Neural cell (in vitro differentiated cells): Measurements from ENCODE around the gene NRIP3.

Experiments
- EZH2 ChIP-seq: fragments of 200-600, 300-800 bp; shearing (Covaris generic), sonication (generic); IDR thresholded peaks from 2 replicates; pipeline ENCODE4 v1.6.1; 2014; ENCODE audit warnings: antibody characterized with exemption, low read length, borderline replicate concordance, mild to moderate bottlenecking; ENCODE audit not compliant: insufficient read depth, poor library complexity, severe bottlenecking
- MXI1 ChIP-seq: fragments of 450-650 bp; conservative IDR thresholded peaks from 2 replicates; pipeline ENCODE4 v1.6.1; 2014; ENCODE audit warnings: antibody characterized with exemption, mild to moderate bottlenecking; ENCODE audit not compliant: poor library complexity, severe bottlenecking
- POLR2AphosphoS5 ChIP-seq: IDR thresholded peaks from 2 replicates; pipeline ENCODE4 v1.6.1; 2012
- RAD21 ChIP-seq: fragments of 450-650 bp; conservative IDR thresholded peaks from 2 replicates; pipeline ENCODE4 v1.6.1; 2014; ENCODE audit warnings: antibody characterized with exemption, mild to moderate bottlenecking, moderate library complexity
- SMC3 ChIP-seq: fragments of 450-650 bp; conservative IDR thresholded peaks from 2 replicates; pipeline ENCODE4 v1.6.1; 2014; ENCODE audit warnings: antibody characterized with exemption, mild to moderate bottlenecking, moderate library complexity; ENCODE audit not compliant: poor library complexity
- TAF1 ChIP-seq: IDR thresholded peaks from 2 replicates; pipeline ENCODE4 v1.6.1; 2012; ENCODE audit warnings: low read depth
- TF ChIP-seq, protein P1 (sequence below): fragments of 450-650 bp; IDR thresholded peaks from 2 replicates; pipeline ENCODE4 v1.5.1; 2014; ENCODE audit warnings: antibody characterized with exemption, mild to moderate bottlenecking, moderate library complexity; ENCODE audit not compliant: poor library complexity, severe bottlenecking

DNA sequence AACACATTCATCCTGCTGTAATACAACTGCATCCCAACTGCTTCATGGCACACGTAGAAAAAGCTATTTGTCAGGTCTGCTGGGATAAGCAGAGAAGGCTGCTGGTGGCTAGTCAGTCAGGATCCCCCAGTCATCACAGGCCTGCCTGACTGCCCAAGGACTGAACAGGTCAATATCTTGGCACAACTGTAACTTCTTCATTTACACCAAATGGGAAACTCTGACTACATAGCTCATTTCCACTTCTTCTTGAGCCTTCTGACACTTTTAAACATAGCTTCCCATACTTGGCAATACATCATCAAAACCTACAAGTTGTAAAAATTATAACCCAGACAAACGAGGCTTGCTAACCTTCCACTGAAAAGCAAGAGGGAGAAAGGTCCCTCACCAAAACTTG, 42.4 kb downstream of the NRIP3 start:
- no peak for TF ChIP-seq MXI1
- no peak for TF ChIP-seq SMC3
- TF ChIP-seq TAF1, result no peak
- TF ChIP-seq RAD21, result no peak
- TF ChIP-seq, protein P1, sequence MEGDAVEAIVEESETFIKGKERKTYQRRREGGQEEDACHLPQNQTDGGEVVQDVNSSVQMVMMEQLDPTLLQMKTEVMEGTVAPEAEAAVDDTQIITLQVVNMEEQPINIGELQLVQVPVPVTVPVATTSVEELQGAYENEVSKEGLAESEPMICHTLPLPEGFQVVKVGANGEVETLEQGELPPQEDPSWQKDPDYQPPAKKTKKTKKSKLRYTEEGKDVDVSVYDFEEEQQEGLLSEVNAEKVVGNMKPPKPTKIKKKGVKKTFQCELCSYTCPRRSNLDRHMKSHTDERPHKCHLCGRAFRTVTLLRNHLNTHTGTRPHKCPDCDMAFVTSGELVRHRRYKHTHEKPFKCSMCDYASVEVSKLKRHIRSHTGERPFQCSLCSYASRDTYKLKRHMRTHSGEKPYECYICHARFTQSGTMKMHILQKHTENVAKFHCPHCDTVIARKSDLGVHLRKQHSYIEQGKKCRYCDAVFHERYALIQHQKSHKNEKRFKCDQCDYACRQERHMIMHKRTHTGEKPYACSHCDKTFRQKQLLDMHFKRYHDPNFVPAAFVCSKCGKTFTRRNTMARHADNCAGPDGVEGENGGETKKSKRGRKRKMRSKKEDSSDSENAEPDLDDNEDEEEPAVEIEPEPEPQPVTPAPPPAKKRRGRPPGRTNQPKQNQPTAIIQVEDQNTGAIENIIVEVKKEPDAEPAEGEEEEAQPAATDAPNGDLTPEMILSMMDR, result no peak
- TF ChIP-seq EZH2, result no peak
- TF ChIP-seq POLR2AphosphoS5, result no peak
